CD4-positive, alpha-beta T cell treated with Interleukin-4 for 1 hour (primary cell): ENCODE data around the gene CDC42BPA.
"Not testable (repeated sequence)": the region's sequence is repeated elsewhere in the genome, so short reads cannot be mapped to it uniquely, and the experiment has no call there.

Experiments
- DNase-seq, 2 donors: peaks; one replicate each; pipeline ENCODE4 v3.0.0-alpha.2; 2020 to 2022

The CDC42BPA gene

DNA sequence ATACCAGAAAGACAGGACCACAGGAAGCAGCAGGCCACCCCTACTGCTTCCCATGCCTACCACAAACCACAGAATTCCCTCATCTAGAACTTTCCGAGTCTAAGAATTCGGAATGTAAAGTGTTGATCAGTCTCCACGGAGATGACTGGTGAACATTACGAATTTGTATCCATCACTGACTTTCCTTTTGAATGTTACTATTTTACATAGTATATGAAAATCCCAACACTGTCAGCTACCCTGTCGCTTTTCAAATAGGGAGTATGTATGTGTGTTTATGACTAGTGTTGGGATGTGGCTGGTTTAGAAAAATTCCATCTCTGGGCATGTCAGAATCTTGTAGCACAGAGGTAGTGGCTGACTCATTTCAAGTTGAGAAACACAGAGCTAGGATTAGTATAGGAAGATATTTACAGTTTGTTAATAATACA is 260.0 kb downstream of the CDC42BPA start:
- DNase-seq, result no peak

DNA sequence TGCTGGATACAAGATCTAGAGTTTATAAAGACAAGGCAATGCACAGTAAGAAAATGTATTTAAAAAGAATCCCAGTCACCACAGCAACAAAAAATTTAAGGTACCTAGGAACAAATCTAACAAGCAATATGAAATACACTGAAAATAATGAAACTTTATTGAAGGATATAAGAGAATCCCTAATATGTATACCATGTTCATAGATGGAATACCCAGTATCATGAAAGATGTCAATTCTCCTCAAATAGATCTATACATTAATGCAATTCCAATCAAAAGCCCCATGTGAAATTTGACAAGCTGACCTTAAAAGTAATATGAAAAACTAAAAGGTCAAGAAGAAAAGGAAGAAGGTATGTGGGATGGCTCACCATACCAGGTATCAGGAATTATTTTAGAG is 269.0 kb downstream of the CDC42BPA start:
- no peak for DNase-seq

DNA sequence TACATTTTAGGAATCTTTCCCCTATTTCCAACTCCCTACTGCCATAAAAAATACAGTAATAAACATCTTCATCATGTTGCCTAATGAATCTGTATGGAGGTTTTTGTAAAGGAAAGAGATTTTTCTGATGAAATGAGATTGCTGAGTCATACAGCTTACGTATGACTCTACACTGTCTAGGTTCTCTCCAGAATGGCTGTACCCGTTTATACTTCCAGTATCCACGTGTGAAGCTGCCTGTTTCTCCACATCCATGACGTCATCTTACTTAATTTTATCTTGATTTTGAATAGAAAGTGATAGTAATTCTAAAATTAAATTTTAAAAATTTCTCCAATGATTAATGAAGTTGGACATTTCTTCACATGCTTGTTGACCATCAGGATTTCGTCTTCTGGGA is 274.5 kb downstream of the CDC42BPA start:
- no peak for DNase-seq

DNA sequence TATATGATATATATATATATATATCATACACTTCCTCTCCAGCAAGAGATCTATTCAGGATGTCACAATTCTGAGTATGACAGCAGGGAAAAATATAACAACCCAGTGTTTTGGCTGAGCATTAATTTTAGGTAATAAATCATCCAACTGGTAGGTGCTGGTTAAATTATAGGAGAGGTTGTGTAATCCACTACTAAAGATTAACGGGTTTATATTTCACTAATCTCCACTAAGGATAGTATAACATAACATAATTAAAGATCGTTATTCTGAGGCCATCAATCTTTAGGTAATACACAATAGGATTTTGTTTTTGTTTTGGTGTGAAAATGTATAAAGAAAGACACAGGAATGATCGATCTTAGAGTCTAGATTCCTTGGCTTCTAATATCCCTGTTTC is 276.0 kb downstream of the CDC42BPA start:
- DNase-seq, result no peak

- DNase-seq, result no peak
Observed at GRCh38 chr1:227038401-227038800, 279.9 kb downstream of the CDC42BPA start.

- DNase-seq, result no peak
Observed at GRCh38 chr1:227037121-227037520, 281.2 kb downstream of the CDC42BPA start.

- no peak for DNase-seq
Observed at GRCh38 chr1:227035316-227035715, 283.0 kb downstream of the CDC42BPA start.

GRCh38 chr1:227033880-227034279 is 284.4 kb downstream of the CDC42BPA start:
- DNase-seq, result no peak

DNA sequence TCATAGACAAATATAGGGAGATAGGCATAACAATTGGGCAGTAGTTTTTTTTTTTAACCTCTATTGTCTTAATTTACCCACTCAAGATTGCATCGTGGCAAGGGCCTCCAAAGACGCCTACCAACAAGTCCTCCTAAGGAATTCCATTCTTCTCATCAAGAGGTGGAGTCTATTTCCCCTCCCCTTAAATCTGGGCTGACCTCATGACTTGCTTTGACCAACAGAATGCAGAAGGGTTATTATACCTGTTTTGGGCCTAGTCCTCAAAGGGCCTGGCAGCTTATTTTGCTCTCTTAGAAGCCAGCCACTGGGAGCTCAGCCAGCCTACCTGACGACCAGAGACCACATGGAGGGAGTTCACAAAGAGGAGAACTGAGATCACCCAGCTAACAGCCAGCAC is 285.9 kb downstream of the CDC42BPA start:
- DNase-seq, result no peak

DNA sequence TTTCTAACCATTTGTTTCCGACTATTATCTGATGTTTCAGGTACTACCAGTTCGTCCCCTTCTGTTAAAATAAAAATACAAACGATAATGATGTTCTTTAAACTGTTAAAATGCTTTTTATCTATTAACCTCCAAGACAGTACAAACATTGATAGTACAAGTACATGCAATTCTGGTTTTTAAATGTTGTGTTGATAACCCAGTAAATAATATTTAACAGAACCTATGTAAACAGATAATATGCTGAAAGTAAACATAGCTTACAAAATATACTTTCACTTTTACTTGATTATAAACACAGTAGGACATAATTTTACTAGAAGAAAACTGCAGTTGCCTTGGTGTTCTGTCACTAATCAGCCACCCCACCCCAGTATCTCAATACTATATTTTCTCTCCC is 301.3 kb downstream of the CDC42BPA start:
- DNase-seq, result no peak

DNA sequence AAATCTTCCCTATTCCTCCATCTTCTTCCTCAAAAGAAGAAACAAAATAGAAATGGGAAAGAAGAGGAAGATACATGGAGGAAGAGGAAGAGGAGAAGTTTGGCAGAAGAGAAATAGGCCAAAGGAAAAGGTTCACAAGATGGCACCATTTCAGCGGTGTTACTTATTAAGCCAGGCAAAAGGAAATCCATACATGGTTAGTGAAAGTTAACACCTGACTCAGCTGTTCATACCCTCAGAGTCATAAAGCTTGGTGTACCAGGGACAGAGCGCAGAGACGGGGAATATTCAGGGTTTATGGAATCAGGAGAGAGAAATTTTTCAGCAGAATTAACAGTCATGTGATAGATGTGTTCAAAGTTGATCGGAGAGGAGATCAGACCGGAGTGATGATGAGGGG is 307.6 kb downstream of the CDC42BPA start:
- DNase-seq, result no peak

GRCh38 chr1:227009937-227010336 is 308.4 kb downstream of the CDC42BPA start:
- no peak for DNase-seq

GRCh38 chr1:227006226-227006796 is 312.0 kb downstream of the CDC42BPA start:
- DNase-seq, result no peak

DNA sequence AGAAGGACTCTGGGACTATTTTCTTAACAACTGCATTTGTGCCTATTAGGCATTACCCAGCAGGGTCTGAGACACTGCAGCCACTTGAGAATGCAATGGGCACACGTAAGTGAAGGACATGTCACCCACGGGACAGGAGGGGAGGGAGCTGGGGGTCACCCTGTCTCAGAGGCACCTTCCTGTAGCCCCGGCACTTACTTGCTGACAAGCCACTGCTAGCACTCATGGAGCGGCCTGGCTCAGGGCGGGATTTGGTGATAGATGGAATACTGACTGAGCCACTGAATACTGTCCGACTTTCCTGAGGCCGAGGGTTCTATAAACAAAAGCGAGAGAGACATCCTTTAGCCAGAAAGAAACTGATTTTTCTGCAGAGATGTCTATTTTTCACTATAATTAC is 313.5 kb downstream of the CDC42BPA start:
- DNase-seq, result no peak

- no peak for DNase-seq
Observed at GRCh38 chr1:227003165-227003564, 315.1 kb downstream of the CDC42BPA start.

DNA sequence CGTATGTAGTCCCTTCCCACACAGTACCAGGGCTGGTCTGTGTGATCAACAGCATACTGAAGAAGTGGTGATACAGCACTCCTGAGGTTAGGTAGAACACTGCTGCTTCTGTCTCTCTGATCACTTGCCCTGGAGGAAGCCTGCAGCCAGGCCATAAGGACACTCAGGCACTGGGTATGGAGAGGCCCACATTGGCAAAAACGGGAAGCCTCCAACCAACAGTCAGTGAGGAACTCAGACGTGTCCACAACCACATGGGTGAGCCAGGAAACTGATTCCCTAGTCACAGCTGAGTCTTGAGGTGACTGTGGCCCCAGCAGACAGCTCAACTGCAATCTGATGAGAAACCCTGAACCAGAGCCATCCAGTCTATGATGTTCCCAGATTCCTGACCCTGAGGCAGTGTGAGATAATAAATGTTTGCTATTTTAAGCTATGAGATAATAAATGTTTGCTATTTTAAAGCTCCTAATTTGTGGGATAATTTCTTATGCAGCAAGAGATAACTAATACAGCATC is 315.7 kb downstream of the CDC42BPA start:
- no peak for DNase-seq

DNA sequence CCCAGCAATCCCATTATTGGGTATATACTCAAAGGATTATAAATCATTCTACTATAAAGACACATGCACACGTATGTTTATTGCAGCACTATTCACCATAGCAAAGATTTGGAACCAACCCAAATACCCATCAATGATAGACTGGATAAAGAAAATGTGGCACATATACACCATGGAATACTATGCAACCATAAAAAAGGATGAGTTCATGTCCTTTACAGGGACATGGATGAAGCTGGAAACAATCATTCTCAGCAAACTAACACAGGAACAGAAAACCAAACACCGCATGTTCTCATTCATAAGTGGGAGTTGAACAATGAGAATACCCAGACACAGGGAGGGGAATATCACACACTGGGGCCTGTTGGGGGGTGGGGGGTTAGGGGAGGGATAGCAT is 318.7 kb downstream of the CDC42BPA start:
- DNase-seq, result not testable (repeated sequence)

DNA sequence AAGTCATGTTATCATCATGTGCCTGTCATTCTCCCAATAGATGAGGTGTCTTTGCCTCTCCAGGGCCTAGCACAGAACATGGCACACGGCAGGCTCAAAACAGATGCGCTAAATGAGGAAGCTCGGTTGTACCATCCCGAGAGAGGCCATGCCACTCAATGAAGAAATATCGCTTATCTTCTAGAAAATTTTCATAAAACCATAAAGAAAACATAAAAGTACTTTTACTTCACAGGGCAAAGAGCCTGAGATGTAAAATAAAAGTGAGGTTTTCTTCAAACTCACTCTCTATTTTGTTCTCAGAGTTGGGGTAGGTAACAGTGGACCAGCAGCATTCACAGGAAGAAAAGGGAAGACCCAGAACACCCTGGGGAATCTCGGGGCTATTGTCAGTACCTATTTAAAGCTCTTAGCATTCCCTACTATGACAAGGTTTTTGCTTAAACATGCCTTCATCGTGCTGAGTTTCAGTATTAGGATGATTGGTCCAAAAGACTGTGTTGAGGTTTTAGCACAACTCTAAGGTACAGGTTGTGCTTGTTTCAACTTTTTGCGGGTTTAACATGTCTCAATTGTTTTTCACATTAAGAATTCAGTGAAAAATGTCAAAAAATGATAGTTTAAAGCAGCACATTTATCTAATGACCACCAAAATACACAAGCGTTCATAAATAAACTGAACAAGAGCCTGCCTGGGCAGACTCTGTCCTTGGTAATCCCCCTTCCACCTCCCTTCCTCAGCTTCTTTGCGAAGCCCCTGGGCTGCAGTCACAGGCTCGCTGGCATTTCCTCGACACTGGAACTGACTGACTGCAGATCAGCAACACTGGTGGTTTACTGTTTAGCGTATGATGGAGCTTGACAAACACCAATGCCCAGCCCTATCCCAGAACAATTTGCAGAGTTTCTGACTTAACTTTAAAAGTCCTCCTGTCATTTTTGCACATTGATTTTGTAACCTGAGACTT is 322.6 kb downstream of the CDC42BPA start:
- DNase-seq, result no peak

DNA sequence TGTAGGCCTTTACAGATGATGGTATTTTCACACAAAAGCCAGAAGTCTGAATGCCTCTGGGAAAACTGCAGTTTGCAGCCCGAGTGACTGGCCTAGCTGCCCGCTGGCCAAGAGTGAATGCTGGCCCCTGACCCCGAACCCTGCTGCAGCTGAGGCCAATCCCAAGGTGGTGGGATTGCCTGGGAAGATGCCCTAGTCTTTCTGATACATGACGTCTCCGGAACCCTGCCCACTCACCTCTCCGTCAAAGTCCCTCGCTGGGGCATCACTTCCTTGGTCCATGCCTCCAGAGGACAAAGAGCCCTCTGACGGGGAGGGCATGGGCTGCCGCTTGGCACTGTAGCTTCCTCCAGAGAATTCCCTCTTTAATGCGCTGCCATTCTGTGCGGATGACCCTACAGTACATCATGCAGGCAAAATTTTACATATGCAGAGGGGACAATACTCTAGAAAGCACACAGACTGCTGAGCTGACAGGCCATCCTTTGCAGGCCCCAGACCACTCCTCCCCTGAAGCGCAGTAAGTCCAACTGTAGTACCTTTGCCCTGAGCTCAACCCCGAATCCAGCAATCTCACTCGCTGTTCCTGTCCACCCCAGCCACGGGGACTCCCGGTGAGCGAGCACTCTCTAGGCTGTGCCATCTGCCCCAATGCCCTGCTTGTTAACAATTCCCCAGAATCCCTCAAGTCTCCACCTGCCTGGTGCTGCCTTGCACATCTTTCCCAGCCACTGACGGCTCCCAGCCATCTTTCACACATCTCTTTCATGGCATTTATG is 323.5 kb downstream of the CDC42BPA start:
- no peak for DNase-seq

- DNase-seq, result no peak
Observed at GRCh38 chr1:226993814-226994585, 324.3 kb downstream of the CDC42BPA start.

DNA sequence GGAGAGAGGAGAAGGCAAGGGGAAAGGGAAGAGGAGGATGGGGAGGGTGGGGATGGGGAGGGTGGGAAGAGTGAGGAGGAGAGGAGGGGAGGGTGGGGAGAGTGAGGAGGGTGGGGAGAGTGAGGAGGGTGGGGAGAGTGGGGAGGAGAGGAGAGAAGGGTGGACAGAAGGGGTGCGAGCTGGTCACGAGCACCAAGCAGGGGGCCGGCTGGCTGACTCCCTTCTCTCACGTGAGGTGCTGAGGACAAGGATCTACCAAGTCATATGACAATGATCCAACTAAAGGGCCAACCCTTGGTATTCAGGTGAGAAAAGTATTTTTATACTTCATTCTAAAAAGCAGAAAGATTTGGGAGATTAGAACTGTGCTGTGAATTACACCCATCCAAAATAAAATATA is 326.4 kb downstream of the CDC42BPA start:
- DNase-seq, result no peak

GRCh38 chr1:226990133-226990716 is 328.1 kb downstream of the CDC42BPA start:
- peak in 1 of 2 donors; percentile 33 for DNase-seq
